Inflammatory macrophage treated with lipopolysaccharide for 1 hour (primary cell): ENCODE results near the gene GRIK3.

Experiments used
- DNase-seq, 2 donors: peaks; one replicate each; pipeline ENCODE4 v3.0.0-alpha.2; 2020 to 2022

GRIK3 gene

GRCh38 chr1:36752891-36753361 lies 281.4 kb downstream of the GRIK3 start:
- DNase-seq: no peak

- no peak for DNase-seq
Measured at GRCh38 chr1:36752431-36752830, 281.9 kb downstream of the GRIK3 start.

- DNase-seq: no peak
Measured at GRCh38 chr1:36751525-36751924, 282.8 kb downstream of the GRIK3 start.

- DNase-seq: no peak
Measured at GRCh38 chr1:36748466-36748865, 285.8 kb downstream of the GRIK3 start.
